Fibroblast of villous mesenchyme (primary cell): Measurements from ENCODE around the gene VWA7. TPM values are rescaled to one million over a fixed set of nuclear protein-coding genes. Genes with fewer than 3 reads are reported as not detected.

Source experiments
- DNase-seq: peaks from one replicate; pipeline ENCODE4 v3.0.0-alpha.2; 2010; ENCODE audit warnings: low read depth
- H3K4me3 ChIP-seq: 2 replicates; pipeline ENCODE4 v1.5.1; 2011; ENCODE audit warnings: low read depth, mild to moderate bottlenecking, low read length
- CTCF ChIP-seq: IDR thresholded peaks from 2 replicates; pipeline ENCODE4 v1.5.1; 2012; ENCODE audit warnings: low read depth, mild to moderate bottlenecking, low read length; ENCODE audit not compliant: insufficient read depth
- total RNA-seq: library from RNA; depleted of rRNA; stranded (reverse); fragments of >200 nt; gene quantifications from 2 replicates; pipeline ENCODE4 v1.2.3, GENCODE V29; 2012

Gene VWA7
- total RNA-seq, 1 donor = under 0.01 TPM

- no peak overlapping the region for H3K4me3 ChIP-seq
- no peak for DNase-seq
- TF ChIP-seq CTCF = no peak
These were observed 11.6 kb downstream of the VWA7 start for GRCh38 chr6:31765559-31765909.

- DNase-seq = no peak
- H3K4me3 ChIP-seq = no peak overlapping the region
- TF ChIP-seq CTCF = no peak
These were observed 12.9 kb downstream of the VWA7 start for GRCh38 chr6:31764198-31764597.

- TF ChIP-seq CTCF = no peak
- DNase-seq = peak; percentile 46
- H3K4me3 ChIP-seq = no peak overlapping the region
These were observed 13.5 kb downstream of the VWA7 start for GRCh38 chr6:31763619-31763940.

- no peak overlapping the region for H3K4me3 ChIP-seq
- DNase-seq = no peak
- TF ChIP-seq CTCF = no peak
These were observed 14.1 kb downstream of the VWA7 start for GRCh38 chr6:31762878-31763618.

- DNase-seq = no peak
- no peak for TF ChIP-seq CTCF
- H3K4me3 ChIP-seq = no peak within 1 kb of the TSS
These were observed 14.8 kb downstream of the VWA7 start, which contains the start of gene SAPCD1 for GRCh38 chr6:31762356-31762755. Gene SAPCD1 (plus strand): TSS chr6:31762656. CDS start chr6:31763055, 399 bp downstream.

- DNase-seq = no peak
- TF ChIP-seq CTCF = no peak
- no peak overlapping the region for H3K4me3 ChIP-seq
These were observed 15.8 kb downstream of the VWA7 start for GRCh38 chr6:31761343-31761742.

- H3K4me3 ChIP-seq = no peak overlapping the region
- TF ChIP-seq CTCF = no peak
- DNase-seq = no peak
These were observed 16.3 kb downstream of the VWA7 start for GRCh38 chr6:31760790-31761189.
